ENCODE measurements around the gene SLC2A9. TPM values are rescaled to one million over a fixed set of nuclear protein-coding genes. Genes with fewer than 3 reads are reported as not detected.

Gene SLC2A9
- total RNA-seq, 4 donors from 2014 or later = 0.46 to 10.1 (median 3.1) TPM

- DNase-seq (ENCODE audit: low spot score in 2 of 2) = no peak
- intact Hi-C loops (cut with DNase I; ENCODE audit: low total_unique reads) = no loop called here
- H3K4me3 ChIP-seq (ENCODE audit: low read depth, poor library complexity, severe bottlenecking) = no peak overlapping the region
- WGBS, 2 donors = 95 to 97% methylated on average over 5 of the region's 5 CpGs
- TF ChIP-seq CTCF (IDR thresholded peaks at IDR 0.05) (no peak), POLR2A (IDR thresholded peaks at IDR 0.05) (no peak)
Measured at GRCh38 chr4:9980898-9981297, 40.4 kb downstream of the SLC2A9 start.

- 70 to 74% methylated on average over 10 of the region's 10 CpGs for WGBS, 2 donors
- TF ChIP-seq POLR2A (IDR thresholded peaks at IDR 0.05) = no peak
- no peak for TF ChIP-seq CTCF (IDR thresholded peaks at IDR 0.05)
- no peak overlapping the region for H3K4me3 ChIP-seq (ENCODE audit: low read depth, poor library complexity, severe bottlenecking)
- no peak for DNase-seq (ENCODE audit: low spot score in 2 of 2)
- intact Hi-C loops (cut with DNase I; ENCODE audit: low total_unique reads) = no loop called here
Measured at GRCh38 chr4:9979101-9979701, 42.1 kb downstream of the SLC2A9 start.

GRCh38 chr4:9977518-9978031, 43.7 kb downstream of the SLC2A9 start:
- H3K4me3 ChIP-seq (ENCODE audit: low read depth, poor library complexity, severe bottlenecking) = no peak overlapping the region
- no peak for DNase-seq (ENCODE audit: low spot score in 2 of 2)
- intact Hi-C loops (cut with DNase I; ENCODE audit: low total_unique reads) = no loop called here
- no peak for TF ChIP-seq CTCF (IDR thresholded peaks at IDR 0.05)
- TF ChIP-seq POLR2A (IDR thresholded peaks at IDR 0.05) = no peak
- 76 to 86% methylated on average over 11 of the region's 11 CpGs for WGBS, 2 donors

- WGBS, 2 donors = 82 to 89% methylated on average over 2 of the region's 2 CpGs
- no peak for DNase-seq (ENCODE audit: low spot score in 2 of 2)
- TF ChIP-seq POLR2A (IDR thresholded peaks at IDR 0.05) (no peak), CTCF (IDR thresholded peaks at IDR 0.05) (no peak)
- intact Hi-C loops (cut with DNase I; ENCODE audit: low total_unique reads) = no loop called here
- H3K4me3 ChIP-seq (ENCODE audit: low read depth, poor library complexity, severe bottlenecking) = no peak overlapping the region
Measured at GRCh38 chr4:9976781-9977180, 44.5 kb downstream of the SLC2A9 start.

- H3K4me3 ChIP-seq (ENCODE audit: low read depth, poor library complexity, severe bottlenecking) = no peak overlapping the region
- TF ChIP-seq CTCF (IDR thresholded peaks at IDR 0.05) (no peak), POLR2A (IDR thresholded peaks at IDR 0.05) (no peak)
- intact Hi-C loops (cut with DNase I; ENCODE audit: low total_unique reads) = no loop called here
- DNase-seq (ENCODE audit: low spot score in 2 of 2) = no peak
- 79 to 86% methylated on average over 1 of the region's 1 CpG for WGBS, 2 donors
Measured at GRCh38 chr4:9976293-9976692, 45.0 kb downstream of the SLC2A9 start.

GRCh38 chr4:9971711-9972110, 49.6 kb downstream of the SLC2A9 start:
- no peak overlapping the region for H3K4me3 ChIP-seq (ENCODE audit: low read depth, poor library complexity, severe bottlenecking)
- 75 to 84% methylated on average over 3 of the region's 3 CpGs for WGBS, 2 donors
- no peak for TF ChIP-seq POLR2A (IDR thresholded peaks at IDR 0.05)
- TF ChIP-seq CTCF (IDR thresholded peaks at IDR 0.05) = no peak
- DNase-seq (ENCODE audit: low spot score in 2 of 2) = no peak
- intact Hi-C loops (cut with DNase I; ENCODE audit: low total_unique reads) = no loop called here
